GM19328 (cell line): ENCODE results near the gene SLC2A4RG.

ENCODE experiments used
- ATAC-seq: cut with Tn5 transposase; IDR thresholded peaks from one replicate; pipeline ENCODE4 v1.9.1; 2021; ENCODE audit warnings: mild to moderate bottlenecking, moderate library complexity; ENCODE audit not compliant: unreplicated experiment

Gene SLC2A4RG, protein sequence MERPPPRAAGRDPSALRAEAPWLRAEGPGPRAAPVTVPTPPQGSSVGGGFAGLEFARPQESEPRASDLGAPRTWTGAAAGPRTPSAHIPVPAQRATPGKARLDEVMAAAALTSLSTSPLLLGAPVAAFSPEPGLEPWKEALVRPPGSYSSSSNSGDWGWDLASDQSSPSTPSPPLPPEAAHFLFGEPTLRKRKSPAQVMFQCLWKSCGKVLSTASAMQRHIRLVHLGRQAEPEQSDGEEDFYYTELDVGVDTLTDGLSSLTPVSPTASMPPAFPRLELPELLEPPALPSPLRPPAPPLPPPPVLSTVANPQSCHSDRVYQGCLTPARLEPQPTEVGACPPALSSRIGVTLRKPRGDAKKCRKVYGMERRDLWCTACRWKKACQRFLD

DNA sequence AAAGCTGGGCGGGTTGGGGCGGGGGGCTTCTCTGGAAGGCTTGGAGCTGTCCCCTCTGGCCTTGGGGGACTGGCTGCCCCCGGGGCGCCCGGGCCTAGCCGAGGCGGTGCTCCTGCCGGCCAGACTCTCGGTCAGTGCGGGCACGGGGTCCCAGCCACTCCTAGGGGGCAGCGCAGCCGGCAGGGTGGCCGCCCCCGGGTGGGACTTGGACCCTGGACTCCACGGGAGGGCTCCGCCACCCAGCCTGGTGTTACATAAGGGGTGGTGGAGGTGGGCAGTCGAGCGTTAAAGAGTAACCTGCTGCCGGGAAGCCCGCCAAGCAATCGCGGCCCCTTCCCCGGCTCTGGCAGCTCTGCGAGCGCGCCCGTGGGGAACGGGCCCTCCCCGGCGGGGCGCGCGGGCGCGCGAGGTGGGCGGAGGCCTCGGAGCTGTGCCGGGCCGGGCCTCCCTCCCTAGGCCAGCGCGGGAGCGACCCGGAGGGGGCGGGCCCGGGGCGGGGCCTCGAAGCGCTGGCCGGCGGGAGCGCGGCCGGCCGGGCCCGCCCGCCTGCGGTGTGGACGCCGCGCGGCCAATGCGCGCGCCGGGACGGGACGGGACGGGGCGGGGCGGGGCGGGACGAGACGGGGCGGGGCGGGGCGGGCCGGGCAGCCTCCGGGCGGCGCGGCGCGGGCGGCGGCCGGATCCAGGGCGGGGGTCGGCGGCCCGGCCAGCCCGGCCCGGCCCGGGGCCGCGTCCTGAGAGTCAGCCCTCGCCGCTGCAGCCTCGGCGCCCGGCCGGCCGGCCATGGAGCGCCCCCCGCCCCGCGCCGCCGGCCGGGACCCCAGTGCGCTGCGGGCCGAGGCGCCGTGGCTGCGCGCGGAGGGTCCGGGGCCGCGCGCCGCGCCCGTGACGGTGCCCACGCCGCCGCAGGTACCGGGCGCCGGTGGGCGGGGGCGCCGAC is at the start of gene SLC2A4RG:
Gene SLC2A4RG, plus strand, starts transcription at position 647 of the 940 bp plus-strand sequence. Its CDS starts 137 bp downstream, at position 784.
- peak; percentile 46 for ATAC-seq

DNA sequence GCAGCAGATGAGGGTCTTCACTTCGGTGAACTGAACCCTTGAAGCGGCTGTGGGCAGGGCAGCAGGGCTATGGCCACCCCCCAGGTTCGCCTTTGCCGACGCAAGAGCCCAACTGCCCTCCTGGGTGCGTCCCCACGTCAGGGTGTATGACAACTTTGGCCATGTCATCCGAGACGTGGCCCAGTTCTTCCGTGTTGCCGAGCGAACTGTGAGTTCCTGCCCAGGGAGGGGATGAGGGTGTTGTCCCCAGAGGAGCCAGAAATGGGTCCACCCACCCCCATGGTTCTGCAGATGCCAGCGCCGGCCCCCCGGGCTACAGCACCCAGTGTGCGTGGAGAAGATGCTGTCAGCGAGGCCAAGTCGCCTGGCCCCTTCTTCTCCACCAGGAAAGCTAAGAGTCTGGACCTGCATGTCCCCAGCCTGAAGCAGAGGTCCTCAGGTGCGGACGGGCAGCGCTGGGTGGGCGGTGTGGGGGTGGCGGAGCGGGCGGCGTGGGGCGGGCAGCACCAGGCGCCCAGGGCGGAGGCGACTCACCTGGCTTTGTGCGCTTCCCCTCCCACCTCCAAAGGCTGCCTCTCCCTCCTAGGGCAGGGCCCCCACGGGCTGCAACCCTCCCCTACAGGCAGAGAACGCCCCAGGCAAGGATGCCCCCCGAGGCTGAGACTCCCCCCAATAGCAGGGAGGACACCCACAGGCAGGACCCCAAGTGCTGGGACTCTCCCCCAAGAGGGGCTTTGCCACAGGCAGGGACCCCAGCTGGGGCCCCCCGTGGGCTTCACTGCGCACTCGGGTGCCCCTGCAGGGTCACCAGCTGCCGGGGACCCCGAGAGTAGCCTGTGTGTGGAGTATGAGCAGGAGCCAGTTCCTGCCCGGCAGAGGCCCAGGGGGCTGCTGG is 49.3 kb upstream of the SLC2A4RG start:
- no peak for ATAC-seq

DNA sequence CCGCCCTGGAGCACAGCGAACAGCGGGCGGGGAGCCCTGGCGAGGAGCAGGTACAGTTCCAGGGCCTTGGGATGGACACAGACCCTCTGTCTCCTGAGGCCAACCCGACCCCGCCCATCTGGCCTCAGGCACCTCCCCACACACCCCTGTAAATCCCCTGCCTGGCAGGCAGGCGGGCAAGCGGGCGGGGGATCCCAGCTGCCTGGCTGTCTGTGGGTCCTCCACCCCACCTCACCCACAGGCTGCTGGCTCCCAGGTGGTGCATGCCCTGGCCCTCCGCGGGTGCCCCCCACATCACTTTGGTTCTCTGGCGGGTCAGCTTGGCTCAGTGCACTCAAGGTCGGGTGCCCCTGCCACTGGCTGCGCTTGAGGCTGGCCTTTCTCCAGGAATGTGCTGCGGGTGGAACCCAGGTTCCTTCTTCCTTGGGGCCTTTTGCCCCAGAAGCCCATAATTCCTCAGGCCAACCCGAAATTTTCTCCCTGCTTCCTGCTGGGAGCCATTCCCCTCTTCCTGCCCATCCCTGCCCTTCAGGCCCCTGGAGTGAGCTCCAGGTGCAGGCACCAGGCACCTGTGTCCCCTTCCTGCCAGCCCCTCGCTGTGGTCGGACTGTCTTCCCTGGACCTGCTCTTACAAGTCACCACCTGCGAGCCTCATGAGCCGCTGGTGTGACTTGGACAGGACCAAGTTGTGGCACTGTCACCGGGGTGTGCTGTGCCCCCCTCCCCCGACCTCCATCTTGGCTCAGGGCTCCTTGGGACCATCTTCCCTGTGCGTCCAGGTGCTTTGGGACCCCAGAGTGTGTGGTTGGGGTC is 48.5 kb upstream of the SLC2A4RG start:
- ATAC-seq, result no peak

DNA sequence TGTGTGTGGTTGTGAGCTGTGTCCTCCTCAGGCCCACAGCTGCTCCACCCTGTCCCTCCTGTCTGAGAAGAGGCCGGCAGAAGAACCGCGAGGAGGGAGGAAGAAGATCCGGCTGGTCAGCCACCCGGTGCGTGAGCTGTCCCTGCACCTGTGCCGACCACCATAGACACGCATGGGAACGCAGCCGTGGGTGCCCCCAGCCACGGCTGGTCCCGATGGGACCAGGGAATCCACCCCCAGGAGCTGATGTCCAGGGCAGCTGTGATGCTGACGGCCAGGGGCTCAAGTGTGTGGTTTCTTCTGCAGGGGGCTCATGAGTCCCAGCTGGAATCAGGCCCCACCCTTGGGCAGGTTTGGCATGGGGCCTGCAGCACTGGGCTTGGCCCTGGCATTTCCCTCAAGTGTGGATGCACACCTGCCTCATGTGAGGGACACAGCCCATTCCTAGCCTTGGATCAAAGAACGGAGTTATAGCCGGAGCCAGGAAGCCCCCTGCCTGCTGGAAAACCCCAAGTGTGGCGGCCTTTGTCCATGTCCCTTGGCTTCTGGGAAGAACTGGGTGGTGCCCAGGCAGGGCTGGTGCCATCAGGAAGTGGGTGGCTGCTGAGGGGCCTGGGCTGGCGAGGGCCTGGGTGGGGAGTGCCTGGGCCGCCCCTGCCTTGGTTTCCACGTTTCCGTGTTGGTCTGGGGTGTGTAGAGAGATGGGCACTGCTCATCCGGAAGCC is 47.7 kb upstream of the SLC2A4RG start:
- ATAC-seq, result no peak

DNA sequence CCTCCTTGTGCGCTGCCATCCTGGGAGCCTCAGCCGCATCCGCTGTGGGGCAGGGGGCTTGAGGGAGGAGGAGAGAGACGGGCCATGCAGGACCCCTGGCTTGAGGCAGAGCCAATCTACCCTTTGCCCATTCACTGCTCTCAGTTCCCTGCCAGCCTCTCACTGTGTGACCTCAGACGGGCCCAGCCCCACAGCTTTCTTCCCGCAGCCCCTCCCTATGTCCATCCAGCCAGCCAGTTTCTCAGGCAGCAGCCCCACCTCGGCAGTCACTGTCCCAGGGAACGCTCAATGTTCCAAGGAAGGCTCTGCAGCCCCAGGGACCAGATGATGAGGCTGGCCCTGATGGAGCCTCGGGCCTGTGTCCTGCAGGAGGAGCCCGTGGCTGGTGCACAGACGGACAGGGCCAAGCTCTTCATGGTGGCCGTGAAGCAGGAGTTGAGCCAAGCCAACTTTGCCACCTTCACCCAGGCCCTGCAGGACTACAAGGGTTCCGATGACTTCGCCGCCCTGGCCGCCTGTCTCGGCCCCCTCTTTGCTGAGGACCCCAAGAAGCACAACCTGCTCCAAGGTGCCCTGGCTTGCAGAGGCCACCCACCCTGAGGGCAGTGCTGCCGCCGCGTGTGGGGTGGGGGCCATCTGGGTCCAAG is 47.0 kb upstream of the SLC2A4RG start:
- no peak for ATAC-seq

DNA sequence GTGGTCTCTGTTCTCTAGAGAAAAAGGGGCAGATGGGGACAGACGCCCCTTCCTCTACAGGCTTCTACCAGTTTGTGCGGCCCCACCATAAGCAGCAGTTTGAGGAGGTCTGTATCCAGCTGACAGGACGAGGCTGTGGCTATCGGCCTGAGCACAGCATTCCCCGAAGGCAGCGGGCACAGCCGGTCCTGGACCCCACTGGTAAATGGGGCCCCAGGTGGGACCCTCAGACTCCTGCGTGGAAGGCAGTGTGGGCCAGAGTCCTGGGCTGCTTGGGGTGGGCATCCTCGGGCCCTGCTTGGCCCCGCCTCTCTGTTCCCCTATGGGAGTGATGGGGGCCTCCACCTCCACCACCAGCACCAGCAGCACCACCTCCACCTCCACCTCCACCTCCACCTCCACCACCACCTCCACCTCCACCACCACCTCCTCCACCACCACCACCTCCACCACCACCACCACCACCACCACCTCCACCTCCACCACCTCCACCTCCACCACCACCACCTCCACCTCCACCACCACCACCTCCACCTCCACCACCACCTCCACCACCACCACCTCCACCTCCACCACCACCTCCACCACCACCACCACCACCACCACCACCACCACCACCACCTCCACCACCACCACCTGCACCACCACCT is 46.4 kb upstream of the SLC2A4RG start:
- ATAC-seq, result no peak

DNA sequence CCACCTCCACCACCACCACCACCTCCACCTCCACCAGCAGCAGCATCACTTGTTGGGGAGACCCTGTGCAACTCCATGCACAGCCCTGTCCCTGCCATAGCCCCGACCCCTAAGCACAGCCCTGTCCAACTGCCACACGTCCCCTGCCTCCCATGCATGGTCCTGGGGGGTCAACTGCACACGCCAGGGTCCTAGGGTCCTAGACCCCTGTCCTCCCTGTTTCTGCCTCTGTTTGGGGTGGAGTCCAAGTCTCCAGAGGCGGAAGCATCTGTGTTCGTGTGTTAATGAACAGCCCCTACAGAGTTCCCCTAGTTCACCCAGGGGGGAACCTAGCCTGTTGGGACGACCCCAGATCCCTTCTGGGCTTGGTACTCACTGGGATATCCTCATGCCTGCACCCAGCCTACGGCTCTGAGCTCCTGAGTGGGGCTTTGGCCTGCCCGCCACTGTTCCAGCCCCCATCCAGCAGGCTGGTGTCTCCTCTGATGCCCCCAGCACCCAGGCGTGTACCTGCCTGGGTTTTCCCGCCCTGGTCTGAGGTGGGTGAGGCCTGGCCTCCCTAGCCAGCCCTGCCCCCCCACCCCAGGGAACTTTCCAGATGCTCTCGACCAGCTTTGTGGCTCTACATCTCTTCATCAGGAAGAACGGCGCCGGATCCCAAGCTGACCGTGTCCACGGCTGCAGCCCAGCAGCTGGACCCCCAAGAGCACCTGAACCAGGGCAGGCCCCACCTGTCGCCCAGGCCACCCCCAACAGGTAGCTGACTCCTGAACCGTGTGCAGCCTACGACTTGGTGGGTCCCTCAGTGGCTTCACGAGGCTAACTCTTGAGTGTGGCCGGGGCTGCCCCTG is 45.6 kb upstream of the SLC2A4RG start:
- no peak for ATAC-seq

DNA sequence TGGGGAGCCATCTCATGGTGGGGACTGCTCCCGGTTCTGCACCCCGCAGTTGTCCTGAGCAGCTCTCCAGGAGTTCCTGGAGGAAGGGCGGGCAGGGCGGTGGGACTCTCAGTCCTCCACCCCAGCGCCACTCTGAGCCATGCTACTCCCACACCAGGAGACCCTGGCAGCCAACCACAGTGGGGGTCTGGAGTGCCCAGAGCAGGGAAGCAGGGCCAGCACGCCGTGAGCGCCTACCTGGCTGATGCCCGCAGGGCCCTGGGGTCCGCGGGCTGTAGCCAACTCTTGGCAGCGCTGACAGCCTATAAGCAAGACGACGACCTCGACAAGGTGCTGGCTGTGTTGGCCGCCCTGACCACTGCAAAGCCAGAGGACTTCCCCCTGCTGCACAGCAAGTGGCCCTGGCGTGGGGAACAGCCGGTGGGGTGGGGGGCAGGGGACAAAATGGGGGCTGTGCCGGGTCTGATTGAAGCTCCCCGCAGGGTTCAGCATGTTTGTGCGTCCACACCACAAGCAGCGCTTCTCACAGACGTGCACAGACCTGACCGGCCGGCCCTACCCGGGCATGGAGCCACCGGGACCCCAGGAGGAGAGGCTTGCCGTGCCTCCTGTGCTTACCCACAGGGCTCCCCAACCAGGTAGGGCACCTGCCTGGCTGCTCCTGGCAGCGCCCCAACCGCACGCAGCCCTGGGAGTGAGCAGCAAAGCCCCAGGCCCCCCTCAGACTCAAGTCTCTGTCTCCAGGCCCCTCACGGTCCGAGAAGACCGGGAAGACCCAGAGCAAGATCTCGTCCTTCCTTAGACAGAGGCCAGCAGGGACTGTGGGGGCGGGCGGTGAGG is 44.8 kb upstream of the SLC2A4RG start:
- no peak for ATAC-seq

DNA sequence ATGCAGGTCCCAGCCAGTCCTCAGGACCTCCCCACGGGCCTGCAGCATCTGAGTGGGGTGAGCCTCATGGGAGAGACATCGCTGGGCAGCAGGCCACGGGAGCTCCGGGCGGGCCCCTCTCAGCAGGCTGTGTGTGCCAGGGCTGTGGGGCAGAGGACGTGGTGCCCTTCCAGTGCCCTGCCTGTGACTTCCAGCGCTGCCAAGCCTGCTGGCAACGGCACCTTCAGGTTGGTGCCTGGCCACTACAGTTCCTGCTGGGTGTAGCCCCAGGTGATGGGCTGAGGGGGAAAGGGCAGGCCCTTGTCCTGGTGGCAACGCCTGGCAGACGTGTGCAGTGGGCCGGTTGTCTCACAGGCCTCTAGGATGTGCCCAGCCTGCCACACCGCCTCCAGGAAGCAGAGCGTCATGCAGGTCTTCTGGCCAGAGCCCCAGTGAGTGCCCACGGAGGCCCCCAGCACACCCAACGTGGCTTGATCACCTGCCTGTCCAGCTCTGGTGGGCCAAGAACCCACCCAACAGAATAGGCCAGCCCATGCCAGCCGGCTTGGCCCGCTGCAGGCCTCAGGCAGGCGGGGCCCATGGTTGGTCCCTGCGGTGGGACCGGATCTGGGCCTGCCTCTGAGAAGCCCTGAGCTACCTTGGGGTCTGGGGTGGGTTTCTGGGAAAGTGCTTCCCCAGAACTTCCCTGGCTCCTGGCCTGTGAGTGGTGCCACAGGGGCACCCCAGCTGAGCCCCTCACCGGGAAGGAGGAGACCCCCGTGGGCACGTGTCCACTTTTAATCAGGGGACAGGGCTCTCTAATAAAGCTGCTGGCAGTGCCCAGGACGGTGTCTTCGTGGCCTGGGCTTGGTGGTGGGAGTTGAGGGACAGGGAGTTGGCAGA is 43.9 kb upstream of the SLC2A4RG start:
- ATAC-seq, result no peak

DNA sequence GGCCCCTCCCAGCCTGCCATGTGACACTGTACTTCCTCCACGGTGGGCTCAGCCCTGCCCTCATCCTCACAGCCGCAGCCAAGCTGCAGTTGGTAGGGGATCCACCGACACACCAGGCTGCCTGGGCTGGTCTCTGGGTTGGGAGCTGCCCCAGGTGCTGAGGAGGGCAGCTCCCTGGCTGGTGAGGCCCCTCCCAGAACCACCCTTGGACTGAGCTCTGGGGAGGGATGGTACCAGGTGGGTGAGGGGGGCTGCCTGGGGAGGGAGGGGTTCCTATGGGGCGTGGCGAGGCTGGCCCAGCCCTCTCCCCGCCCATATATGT is 43.3 kb upstream of the SLC2A4RG start:
- no peak for ATAC-seq

DNA sequence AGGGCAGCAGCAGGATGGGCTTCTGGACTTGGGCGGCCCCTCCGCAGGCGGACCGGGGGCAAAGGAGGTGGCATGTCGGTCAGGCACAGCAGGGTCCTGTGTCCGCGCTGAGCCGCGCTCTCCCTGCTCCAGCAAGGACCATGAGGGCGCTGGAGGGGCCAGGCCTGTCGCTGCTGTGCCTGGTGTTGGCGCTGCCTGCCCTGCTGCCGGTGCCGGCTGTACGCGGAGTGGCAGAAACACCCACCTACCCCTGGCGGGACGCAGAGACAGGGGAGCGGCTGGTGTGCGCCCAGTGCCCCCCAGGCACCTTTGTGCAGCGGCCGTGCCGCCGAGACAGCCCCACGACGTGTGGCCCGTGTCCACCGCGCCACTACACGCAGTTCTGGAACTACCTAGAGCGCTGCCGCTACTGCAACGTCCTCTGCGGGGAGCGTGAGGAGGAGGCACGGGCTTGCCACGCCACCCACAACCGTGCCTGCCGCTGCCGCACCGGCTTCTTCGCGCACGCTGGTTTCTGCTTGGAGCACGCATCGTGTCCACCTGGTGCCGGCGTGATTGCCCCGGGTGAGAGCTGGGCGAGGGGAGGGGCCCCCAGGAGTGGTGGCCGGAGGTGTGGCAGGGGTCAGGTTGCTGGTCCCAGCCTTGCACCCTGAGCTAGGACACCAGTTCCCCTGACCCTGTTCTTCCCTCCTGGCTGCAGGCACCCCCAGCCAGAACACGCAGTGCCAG is 42.8 kb upstream of the SLC2A4RG start, which contains the start of gene TNFRSF6B:
Gene TNFRSF6B, plus strand, starts transcription at position 25 of the 729 bp plus-strand sequence. Its CDS starts 116 bp downstream, at position 141.
- ATAC-seq, result no peak

DNA sequence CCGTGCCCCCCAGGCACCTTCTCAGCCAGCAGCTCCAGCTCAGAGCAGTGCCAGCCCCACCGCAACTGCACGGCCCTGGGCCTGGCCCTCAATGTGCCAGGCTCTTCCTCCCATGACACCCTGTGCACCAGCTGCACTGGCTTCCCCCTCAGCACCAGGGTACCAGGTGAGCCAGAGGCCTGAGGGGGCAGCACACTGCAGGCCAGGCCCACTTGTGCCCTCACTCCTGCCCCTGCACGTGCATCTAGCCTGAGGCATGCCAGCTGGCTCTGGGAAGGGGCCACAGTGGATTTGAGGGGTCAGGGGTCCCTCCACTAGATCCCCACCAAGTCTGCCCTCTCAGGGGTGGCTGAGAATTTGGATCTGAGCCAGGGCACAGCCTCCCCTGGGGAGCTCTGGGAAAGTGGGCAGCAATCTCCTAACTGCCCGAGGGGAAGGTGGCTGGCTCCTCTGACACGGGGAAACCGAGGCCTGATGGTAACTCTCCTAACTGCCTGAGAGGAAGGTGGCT is 42.2 kb upstream of the SLC2A4RG start:
- no peak for ATAC-seq

DNA sequence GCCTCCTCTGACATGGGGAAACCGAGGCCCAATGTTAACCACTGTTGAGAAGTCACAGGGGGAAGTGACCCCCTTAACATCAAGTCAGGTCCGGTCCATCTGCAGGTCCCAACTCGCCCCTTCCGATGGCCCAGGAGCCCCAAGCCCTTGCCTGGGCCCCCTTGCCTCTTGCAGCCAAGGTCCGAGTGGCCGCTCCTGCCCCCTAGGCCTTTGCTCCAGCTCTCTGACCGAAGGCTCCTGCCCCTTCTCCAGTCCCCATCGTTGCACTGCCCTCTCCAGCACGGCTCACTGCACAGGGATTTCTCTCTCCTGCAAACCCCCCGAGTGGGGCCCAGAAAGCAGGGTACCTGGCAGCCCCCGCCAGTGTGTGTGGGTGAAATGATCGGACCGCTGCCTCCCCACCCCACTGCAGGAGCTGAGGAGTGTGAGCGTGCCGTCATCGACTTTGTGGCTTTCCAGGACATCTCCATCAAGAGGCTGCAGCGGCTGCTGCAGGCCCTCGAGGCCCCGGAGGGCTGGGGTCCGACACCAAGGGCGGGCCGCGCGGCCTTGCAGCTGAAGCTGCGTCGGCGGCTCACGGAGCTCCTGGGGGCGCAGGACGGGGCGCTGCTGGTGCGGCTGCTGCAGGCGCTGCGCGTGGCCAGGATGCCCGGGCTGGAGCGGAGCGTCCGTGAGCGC is 41.6 kb upstream of the SLC2A4RG start:
- ATAC-seq, result no peak
